DND-41 (cell line): ENCODE data around the gene TAGLN3.

Experiments used
- CTCF ChIP-seq: IDR thresholded peaks from 2 replicates; pipeline ENCODE4 v1.5.1; 2012; ENCODE audit warnings: borderline replicate concordance, low read length, moderate library complexity, mild to moderate bottlenecking; ENCODE audit not compliant: poor library complexity, severe bottlenecking; ENCODE audit errors: extremely low read depth
- EZH2 ChIP-seq: IDR thresholded peaks from 3 replicates; pipeline ENCODE4 v1.6.1; 2012; ENCODE audit warnings: borderline replicate concordance, low read depth, mild to moderate bottlenecking, moderate library complexity, low read length, inconsistent platforms; ENCODE audit not compliant: severe bottlenecking

- TF ChIP-seq EZH2 (no peak), CTCF (no peak)
These were observed 25.8 kb upstream of the TAGLN3 start for GRCh38 chr3:111972891-111973290.
